HT1080 (cell line): ENCODE data around the gene PLEKHA7. TPM values are rescaled to one million over a fixed set of nuclear protein-coding genes. Genes with fewer than 3 reads are reported as not detected.
A peak's percentile ranks its signal among the peaks of the same experiment; 100 is the strongest.

Source experiments
- DNase-seq: peaks from one replicate; pipeline ENCODE4 v3.0.0-alpha.2; 2015; ENCODE audit warnings: low read depth
- total RNA-seq: library from RNA; depleted of rRNA; stranded (reverse); fragments of >200 nt; shearing (Covaris generic); gene quantifications from 2 replicates; pipeline ENCODE4 v1.2.3, GENCODE V29; 2014; rRNA removed

Gene PLEKHA7
- total RNA-seq, 1 experiment from 2014 or later, result 0.48 TPM

- no peak for DNase-seq
These were observed 265.1 kb downstream of the PLEKHA7 start for GRCh38 chr11:16749092-16749491.

- no peak for DNase-seq
These were observed 268.1 kb downstream of the PLEKHA7 start for GRCh38 chr11:16745950-16746605.

- no peak for DNase-seq
These were observed 270.0 kb downstream of the PLEKHA7 start for GRCh38 chr11:16744128-16744725.

- no peak for DNase-seq
These were observed 270.7 kb downstream of the PLEKHA7 start for GRCh38 chr11:16743478-16743877.

- no peak for DNase-seq
These were observed 272.7 kb downstream of the PLEKHA7 start for GRCh38 chr11:16741473-16741872.

- no peak for DNase-seq
These were observed 275.0 kb downstream of the PLEKHA7 start for GRCh38 chr11:16738947-16739815.

- peak; percentile 97 for DNase-seq
These were observed 275.8 kb downstream of the PLEKHA7 start, which contains the start of gene C11orf58 for GRCh38 chr11:16738193-16738946. C11orf58 (plus strand) TSS chr11:16738647; CDS start chr11:16738779, 132 bp downstream.

GRCh38 chr11:16737818-16738192, 276.4 kb downstream of the PLEKHA7 start:
- DNase-seq, result no peak

Other genes starting within 250 kb of the PLEKHA7 start
- 1,773 and 1,855 TPM in 2 replicates for gene RPS13, start 63.3 kb upstream of the PLEKHA7 start, total RNA-seq
- 12.0 and 13.6 TPM in 2 replicates for gene PIK3C2A, start 193.6 kb upstream of the PLEKHA7 start, total RNA-seq